ENCODE data around the gene CEP192.

Gene CEP192

DNA sequence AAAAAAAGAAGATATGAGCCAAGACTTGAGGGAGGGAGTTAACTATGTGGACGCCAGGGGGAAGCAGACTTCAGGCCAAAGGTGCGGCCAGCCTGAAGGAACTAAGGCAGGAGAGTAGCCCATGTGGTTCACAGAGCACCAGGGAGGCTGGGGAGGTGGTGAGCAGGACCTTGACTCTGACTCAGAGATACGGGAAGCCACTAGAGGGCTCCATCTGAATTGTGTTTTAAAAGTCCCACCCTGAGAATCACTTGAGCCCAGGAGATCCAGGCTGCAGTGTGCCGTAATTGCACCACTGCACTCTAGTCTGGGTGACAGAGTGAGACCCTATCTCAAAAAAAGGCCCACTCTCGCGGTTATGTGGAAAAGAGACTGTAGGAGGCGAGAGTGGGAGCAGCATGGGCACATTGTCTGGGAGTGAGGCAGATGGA is 12.3 kb downstream of the CEP192 start:
- TF ChIP-seq TEAD4 (IDR thresholded peaks at IDR 0.05) (no peak), RAD21 (IDR thresholded peaks at IDR 0.05; ENCODE audit: low read depth) (peak; percentile 3; the same call in 1 of the 2 replicates)

DNA sequence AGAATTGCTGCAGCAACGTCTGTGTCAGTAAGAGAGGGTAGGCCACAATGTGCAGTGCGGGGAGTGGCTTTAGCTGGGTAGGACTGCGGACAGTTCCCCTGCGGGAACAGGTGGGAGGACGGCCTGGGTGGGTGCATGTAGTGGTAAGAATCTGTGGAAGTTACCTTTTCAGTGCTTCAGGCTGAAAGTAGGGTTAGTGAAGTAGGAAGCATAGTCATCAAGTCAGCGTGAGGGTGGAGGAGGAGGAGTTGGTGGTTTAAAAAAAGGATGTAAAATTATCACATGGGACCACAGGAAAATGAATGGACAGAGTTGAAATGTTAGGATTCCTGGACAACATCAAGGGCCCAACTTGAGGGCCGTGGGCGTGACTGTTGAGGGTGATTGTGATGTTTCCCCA is 13.2 kb downstream of the CEP192 start:
- no peak for TF ChIP-seq EGR1 (IDR thresholded peaks at IDR 0.05)
- no peak for TF ChIP-seq RAD21 (IDR thresholded peaks at IDR 0.05; ENCODE audit: low read depth)
- TF ChIP-seq CREB1 (IDR thresholded peaks at IDR 0.05; ENCODE audit: low read depth) = no peak
- no peak for TF ChIP-seq FOXM1 (IDR thresholded peaks at IDR 0.05; ENCODE audit: borderline replicate concordance, low read depth)
- no peak for TF ChIP-seq CEBPB (IDR thresholded peaks at IDR 0.05)
- no peak for TF ChIP-seq ZBTB7A (IDR thresholded peaks at IDR 0.05; ENCODE audit: low read depth)
- TF ChIP-seq TEAD4 (IDR thresholded peaks at IDR 0.05) = no peak
- TF ChIP-seq, protein P1, sequence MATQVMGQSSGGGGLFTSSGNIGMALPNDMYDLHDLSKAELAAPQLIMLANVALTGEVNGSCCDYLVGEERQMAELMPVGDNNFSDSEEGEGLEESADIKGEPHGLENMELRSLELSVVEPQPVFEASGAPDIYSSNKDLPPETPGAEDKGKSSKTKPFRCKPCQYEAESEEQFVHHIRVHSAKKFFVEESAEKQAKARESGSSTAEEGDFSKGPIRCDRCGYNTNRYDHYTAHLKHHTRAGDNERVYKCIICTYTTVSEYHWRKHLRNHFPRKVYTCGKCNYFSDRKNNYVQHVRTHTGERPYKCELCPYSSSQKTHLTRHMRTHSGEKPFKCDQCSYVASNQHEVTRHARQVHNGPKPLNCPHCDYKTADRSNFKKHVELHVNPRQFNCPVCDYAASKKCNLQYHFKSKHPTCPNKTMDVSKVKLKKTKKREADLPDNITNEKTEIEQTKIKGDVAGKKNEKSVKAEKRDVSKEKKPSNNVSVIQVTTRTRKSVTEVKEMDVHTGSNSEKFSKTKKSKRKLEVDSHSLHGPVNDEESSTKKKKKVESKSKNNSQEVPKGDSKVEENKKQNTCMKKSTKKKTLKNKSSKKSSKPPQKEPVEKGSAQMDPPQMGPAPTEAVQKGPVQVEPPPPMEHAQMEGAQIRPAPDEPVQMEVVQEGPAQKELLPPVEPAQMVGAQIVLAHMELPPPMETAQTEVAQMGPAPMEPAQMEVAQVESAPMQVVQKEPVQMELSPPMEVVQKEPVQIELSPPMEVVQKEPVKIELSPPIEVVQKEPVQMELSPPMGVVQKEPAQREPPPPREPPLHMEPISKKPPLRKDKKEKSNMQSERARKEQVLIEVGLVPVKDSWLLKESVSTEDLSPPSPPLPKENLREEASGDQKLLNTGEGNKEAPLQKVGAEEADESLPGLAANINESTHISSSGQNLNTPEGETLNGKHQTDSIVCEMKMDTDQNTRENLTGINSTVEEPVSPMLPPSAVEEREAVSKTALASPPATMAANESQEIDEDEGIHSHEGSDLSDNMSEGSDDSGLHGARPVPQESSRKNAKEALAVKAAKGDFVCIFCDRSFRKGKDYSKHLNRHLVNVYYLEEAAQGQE (IDR thresholded peaks at IDR 0.05; ENCODE audit: low read depth) = no peak
- no peak for TF ChIP-seq EP300 (IDR thresholded peaks at IDR 0.05; ENCODE audit: borderline replicate concordance)
- TF ChIP-seq TCF12 (IDR thresholded peaks at IDR 0.05; ENCODE audit: low read depth) = no peak
- no peak for TF ChIP-seq NFIC (IDR thresholded peaks at IDR 0.05)
- TF ChIP-seq, protein P2, sequence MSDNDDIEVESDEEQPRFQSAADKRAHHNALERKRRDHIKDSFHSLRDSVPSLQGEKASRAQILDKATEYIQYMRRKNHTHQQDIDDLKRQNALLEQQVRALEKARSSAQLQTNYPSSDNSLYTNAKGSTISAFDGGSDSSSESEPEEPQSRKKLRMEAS (IDR thresholded peaks at IDR 0.05) = no peak
- TF ChIP-seq TAF1 (IDR thresholded peaks at IDR 0.05; ENCODE audit: low read depth) = no peak
- TF ChIP-seq, protein P3, sequence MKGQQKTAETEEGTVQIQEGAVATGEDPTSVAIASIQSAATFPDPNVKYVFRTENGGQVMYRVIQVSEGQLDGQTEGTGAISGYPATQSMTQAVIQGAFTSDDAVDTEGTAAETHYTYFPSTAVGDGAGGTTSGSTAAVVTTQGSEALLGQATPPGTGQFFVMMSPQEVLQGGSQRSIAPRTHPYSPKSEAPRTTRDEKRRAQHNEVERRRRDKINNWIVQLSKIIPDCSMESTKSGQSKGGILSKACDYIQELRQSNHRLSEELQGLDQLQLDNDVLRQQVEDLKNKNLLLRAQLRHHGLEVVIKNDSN (IDR thresholded peaks at IDR 0.05) = no peak
- TF ChIP-seq YY1 (IDR thresholded peaks at IDR 0.05; ENCODE audit: low read depth) = no peak

DNA sequence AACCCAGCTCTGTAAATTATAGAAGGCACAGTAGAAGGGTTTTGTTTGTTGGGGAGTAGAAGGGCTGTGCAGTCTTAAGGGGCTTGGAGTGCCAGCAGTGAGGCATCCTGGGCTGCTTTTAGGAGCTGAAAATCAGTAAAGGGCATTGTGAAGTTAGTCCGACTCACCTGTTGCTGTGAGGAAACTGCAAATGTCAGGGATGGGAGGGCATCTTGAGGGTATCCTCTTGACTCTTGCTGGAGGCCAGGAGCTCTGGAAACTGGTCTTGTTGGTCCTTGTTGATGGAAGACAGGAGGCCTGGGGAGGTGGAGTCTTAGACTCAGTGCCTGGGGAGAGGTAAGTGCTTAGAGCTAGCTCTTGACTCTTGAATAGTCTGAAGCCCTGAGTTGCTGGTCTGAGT is 14.1 kb downstream of the CEP192 start:
- no peak for TF ChIP-seq EGR1 (IDR thresholded peaks at IDR 0.05)
- TF ChIP-seq NFIC (IDR thresholded peaks at IDR 0.05) = no peak
- no peak for TF ChIP-seq FOXM1 (IDR thresholded peaks at IDR 0.05; ENCODE audit: borderline replicate concordance, low read depth)
- TF ChIP-seq, protein P3 (IDR thresholded peaks at IDR 0.05) = no peak

DNA sequence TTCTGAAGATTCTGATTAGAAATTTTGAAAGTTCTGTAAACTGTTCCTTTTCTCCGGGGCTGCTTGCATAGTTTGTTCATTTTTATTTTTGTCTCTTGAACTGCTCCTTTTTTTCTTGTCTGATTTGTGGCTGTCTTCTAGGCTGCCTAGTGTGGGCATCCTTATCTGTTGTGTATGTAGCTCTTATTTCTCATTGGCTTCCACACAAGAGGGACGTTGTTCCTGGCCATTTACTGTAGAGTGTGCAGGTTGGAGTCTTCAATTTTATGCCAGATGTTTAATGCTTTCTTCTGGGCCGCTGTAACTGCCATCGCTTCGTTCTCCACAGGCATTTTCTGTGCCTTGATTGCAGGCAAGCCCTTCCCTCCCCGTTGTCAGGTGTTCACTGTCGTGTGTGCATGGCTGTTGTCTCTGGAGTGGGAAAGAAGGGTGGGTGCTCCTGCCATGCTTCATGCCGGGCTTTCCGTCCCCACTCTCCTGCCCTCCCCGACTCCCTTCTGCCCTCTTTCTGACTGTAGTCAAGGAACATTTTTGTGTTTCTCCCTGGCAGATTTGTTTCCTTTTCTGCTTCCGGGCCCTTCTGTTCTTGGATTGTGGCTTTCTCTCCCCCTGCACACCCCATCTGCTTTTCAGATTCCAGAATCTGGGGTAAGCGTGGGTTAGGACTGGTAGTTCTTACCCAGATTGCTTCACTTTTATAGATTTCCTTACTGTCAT is 15.5 kb downstream of the CEP192 start:
- no peak for TF ChIP-seq TEAD4 (IDR thresholded peaks at IDR 0.05)
- no peak for TF ChIP-seq TAF1 (IDR thresholded peaks at IDR 0.05; ENCODE audit: low read depth)
- no peak for TF ChIP-seq RAD21 (IDR thresholded peaks at IDR 0.05; ENCODE audit: low read depth)
- no peak for TF ChIP-seq CREB1 (IDR thresholded peaks at IDR 0.05; ENCODE audit: low read depth)
- TF ChIP-seq, protein P3 (IDR thresholded peaks at IDR 0.05) = no peak
- TF ChIP-seq ZBTB7A (IDR thresholded peaks at IDR 0.05; ENCODE audit: low read depth) = no peak
- no peak for TF ChIP-seq YY1 (IDR thresholded peaks at IDR 0.05; ENCODE audit: low read depth)
- no peak for TF ChIP-seq TCF12 (IDR thresholded peaks at IDR 0.05; ENCODE audit: low read depth)
- TF ChIP-seq, protein P2 (IDR thresholded peaks at IDR 0.05) = no peak
- no peak for TF ChIP-seq EGR1 (IDR thresholded peaks at IDR 0.05)
- TF ChIP-seq NFIC (IDR thresholded peaks at IDR 0.05) = no peak
- TF ChIP-seq, protein P1 (IDR thresholded peaks at IDR 0.05; ENCODE audit: low read depth) = no peak
- no peak for TF ChIP-seq FOXM1 (IDR thresholded peaks at IDR 0.05; ENCODE audit: borderline replicate concordance, low read depth)

DNA sequence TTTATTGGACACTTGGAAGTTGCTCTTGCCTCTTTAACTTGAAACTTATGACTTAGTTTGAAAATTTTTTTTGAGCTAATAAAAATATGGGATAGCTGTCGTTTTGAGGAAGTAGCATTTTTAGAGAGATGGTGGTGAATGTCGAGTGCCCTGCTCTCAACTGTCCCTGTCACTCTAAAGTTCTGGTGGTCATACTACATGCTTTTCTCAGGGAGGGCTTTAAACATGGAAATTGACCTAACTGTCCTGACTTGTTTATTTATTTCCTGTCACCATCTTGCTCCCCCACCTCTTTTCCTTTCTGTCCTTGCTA is 16.0 kb downstream of the CEP192 start:
- TF ChIP-seq, protein P1 (IDR thresholded peaks at IDR 0.05; ENCODE audit: low read depth) = no peak
- TF ChIP-seq FOXM1 (IDR thresholded peaks at IDR 0.05; ENCODE audit: borderline replicate concordance, low read depth) (no peak), EGR1 (IDR thresholded peaks at IDR 0.05) (no peak), RAD21 (IDR thresholded peaks at IDR 0.05; ENCODE audit: low read depth) (no peak), TCF12 (IDR thresholded peaks at IDR 0.05; ENCODE audit: low read depth) (no peak), TAF1 (IDR thresholded peaks at IDR 0.05; ENCODE audit: low read depth) (no peak), CREB1 (IDR thresholded peaks at IDR 0.05; ENCODE audit: low read depth) (no peak), ZBTB7A (IDR thresholded peaks at IDR 0.05; ENCODE audit: low read depth) (no peak), NFIC (IDR thresholded peaks at IDR 0.05) (no peak), TEAD4 (IDR thresholded peaks at IDR 0.05) (no peak)
- TF ChIP-seq, protein P2 (IDR thresholded peaks at IDR 0.05) = no peak
